Fibroblast of peridontal ligament (primary cell): Measurements from ENCODE around the gene DISC1.
"Not testable (repeated sequence)": the region's sequence is repeated elsewhere in the genome, so short reads cannot be mapped to it uniquely, and the experiment has no call there.

Source experiments
- DNase-seq: peaks from one replicate; pipeline ENCODE4 v3.0.0-alpha.2; 2010; ENCODE audit errors: extremely low read depth

DISC1 gene

GRCh38 chr1:231605149-231606100 lies 21.2 kb upstream of the DISC1 start:
- DNase-seq: no peak

GRCh38 chr1:231606712-231607111 lies 19.9 kb upstream of the DISC1 start:
- no peak for DNase-seq

- no peak for DNase-seq
These were observed 16.2 kb upstream of the DISC1 start for GRCh38 chr1:231610388-231610787.

GRCh38 chr1:231611111-231611510 lies 15.5 kb upstream of the DISC1 start:
- DNase-seq: no peak

- DNase-seq: no peak
These were observed 14.7 kb upstream of the DISC1 start for GRCh38 chr1:231611851-231612250.

- DNase-seq: no peak
These were observed 14.0 kb upstream of the DISC1 start for GRCh38 chr1:231612393-231613089.

- DNase-seq: no peak
These were observed 12.9 kb upstream of the DISC1 start for GRCh38 chr1:231613419-231614349.

- peak; percentile 24 for DNase-seq
These were observed 9.9 kb upstream of the DISC1 start for GRCh38 chr1:231616667-231617066.

GRCh38 chr1:231618609-231619256 lies 7.9 kb upstream of the DISC1 start:
- DNase-seq: no peak

GRCh38 chr1:231619257-231619634 lies 7.3 kb upstream of the DISC1 start:
- no peak for DNase-seq

- DNase-seq: not testable (repeated sequence)
These were observed 1.5 kb upstream of the DISC1 start for GRCh38 chr1:231625042-231625441.

GRCh38 chr1:231625975-231626534 lies 535 bp upstream of the DISC1 start:
- no peak for DNase-seq

- DNase-seq: peak; percentile 22
These were observed 493 bp downstream of the DISC1 start for GRCh38 chr1:231626951-231627614.

GRCh38 chr1:231628207-231628876 lies 1.8 kb downstream of the DISC1 start:
- no peak for DNase-seq

GRCh38 chr1:231629132-231629531 lies 2.5 kb downstream of the DISC1 start:
- no peak for DNase-seq

GRCh38 chr1:231630558-231631205 lies 4.1 kb downstream of the DISC1 start:
- DNase-seq: peak; percentile 83

GRCh38 chr1:231631717-231632116 lies 5.1 kb downstream of the DISC1 start:
- no peak for DNase-seq

- DNase-seq: no peak
These were observed 5.5 kb downstream of the DISC1 start for GRCh38 chr1:231632119-231632518.

GRCh38 chr1:231634323-231635013 lies 7.9 kb downstream of the DISC1 start:
- DNase-seq: peak; percentile 40
